Panc1 (cell line): ENCODE data around the gene RMND5B. TPM values are rescaled to one million over a fixed set of nuclear protein-coding genes. Genes with fewer than 3 reads are reported as not detected.

Experiments
- ATAC-seq: fragments of 200-7000 bp; cut with Tn5 transposase; 2 replicates; pipeline ENCODE4 v1.9.1; 2020; ENCODE audit warnings: mild to moderate bottlenecking, moderate library complexity
- BruUV-seq: library from RNA; stranded (reverse); fragments of 400-500 nt; replicated peaks from 2 replicates; lab custom pipeline; 2021; lab: Mats Ljungman, UMichigan
- CTCF ChIA-PET: fragments of 300-600 bp; sonication (Branson Sonifier 250); formaldehyde crosslinking; loops from one replicate; lab custom pipeline; 2022; ENCODE audit warnings: antibody characterized with exemption; lab: Charles Lee
- POLR2A ChIA-PET: fragments of 300-600 bp; sonication (Branson Sonifier 250); formaldehyde crosslinking; loops from one replicate; lab custom pipeline; 2022; ENCODE audit warnings: antibody characterized with exemption; lab: Charles Lee
- DNase-seq: peaks from one replicate; pipeline ENCODE4 v3.0.0-alpha.2; 2010; ENCODE audit warnings: low read depth, low spot score
- H3K27ac ChIP-seq: 2 replicates; pipeline ENCODE4 v1.5.1; 2011; ENCODE audit warnings: mild to moderate bottlenecking, low read length, inconsistent platforms
- H3K27me3 ChIP-seq: fragments of 200-500 bp; sonication (Bioruptor generic); 2 replicates; pipeline ENCODE4 v1.6.0; 2014; ENCODE audit warnings: low read length, inconsistent platforms; ENCODE audit not compliant: control insufficient read depth, insufficient read depth
- H3K36me3 ChIP-seq: fragments of 200-500 bp; sonication (Bioruptor generic); 2 replicates; pipeline ENCODE4 v1.5.1; 2014; ENCODE audit warnings: inconsistent platforms, mild to moderate bottlenecking, low read length, moderate library complexity; ENCODE audit not compliant: control insufficient read depth, insufficient read depth
- H3K4me1 ChIP-seq: 2 replicates; pipeline ENCODE4 v1.5.1; 2011; ENCODE audit warnings: inconsistent platforms, mild to moderate bottlenecking, low read length, moderate library complexity; ENCODE audit not compliant: control insufficient read depth, insufficient read depth
- H3K4me3 ChIP-seq, 2 experiments: 2 replicates each; pipeline ENCODE4 v1.5.1; 2011 to 2012; ENCODE audit warnings: low read depth in 2 of 2, low read length in 2 of 2, mild to moderate bottlenecking in 2 of 2, inconsistent platforms in 1 of 2, moderate library complexity in 1 of 2
- H3K9me3 ChIP-seq: fragments of 200-500 bp; sonication (Bioruptor generic); 2 replicates; pipeline ENCODE4 v1.5.1; 2014; ENCODE audit warnings: low read depth, mild to moderate bottlenecking, inconsistent platforms, low read length, moderate library complexity; ENCODE audit not compliant: control insufficient read depth, insufficient read depth
- CTCF ChIP-seq: fragments of 450-650 bp; IDR thresholded peaks from 2 replicates; pipeline ENCODE4 v1.5.1; 2017; ENCODE audit warnings: mild to moderate bottlenecking
- POLR2AphosphoS5 ChIP-seq: IDR thresholded peaks from 2 replicates; pipeline ENCODE4 v1.6.1; 2012; ENCODE audit warnings: mild to moderate bottlenecking, low read depth, low read length, moderate library complexity
- REST ChIP-seq, 2 experiments: IDR thresholded peaks; 2 replicates each; pipeline ENCODE4 v1.6.1; 2011 to 2012; ENCODE audit warnings: low read depth in 2 of 2, control low read depth in 1 of 2, low read length in 1 of 2, mild to moderate bottlenecking in 1 of 2, moderate library complexity in 1 of 2; ENCODE audit not compliant: insufficient read depth in 1 of 2
- SIN3A ChIP-seq: IDR thresholded peaks from 2 replicates; pipeline ENCODE4 v1.6.1; 2012; ENCODE audit warnings: low read depth, mild to moderate bottlenecking, low read length, moderate library complexity, borderline replicate concordance; ENCODE audit not compliant: insufficient read depth
- TCF7L2 ChIP-seq: IDR thresholded peaks from 2 replicates; pipeline ENCODE4 v1.6.1; 2011; ENCODE audit warnings: mild to moderate bottlenecking, low read depth, low read length, inconsistent platforms
- in situ Hi-C: cut with HindIII; loops from 2 replicates; pipeline ENCODE4 v1.10.0; 2016; ENCODE audit warnings: low sequenced_read_pairs, low pct_unique_long_range_greater_than_20kb
- intact Hi-C: fragments of 100-400 bp; cut with micrococcal nuclease; formaldehyde crosslinking; loops from one replicate; pipeline ENCODE4 v1.10.0; 2022; ENCODE audit not compliant: unreplicated experiment
- total RNA-seq: library from RNA; stranded (reverse); gene quantifications from one replicate; pipeline ENCODE4 v1.2.1, GENCODE V29; 2021; ENCODE audit not compliant: unreplicated experiment

The RMND5B gene
- total RNA-seq, 1 experiment from 2014 or later: 40.8 TPM

- ATAC-seq (no peak), DNase-seq (no peak)
- no peak overlapping the region for H3K4me3 ChIP-seq
- intact Hi-C loops: no loop called here
- in situ Hi-C loops: no loop called here
- H3K27ac ChIP-seq: no peak overlapping the region
- BruUV-seq: no TSS peak
- no peaks in the 10 kb centered on the region for H3K9me3 ChIP-seq
- ChIA-PET CTCF (interaction anchor here (0.5 kb wide), 1 partner anchor 22 kb away, joined by 3 read pairs; no protein-coding TSS in a partner anchor), POLR2A (no interaction called here)
- TF ChIP-seq REST (IDR thresholded peaks at IDR 0.05; ENCODE audit: insufficient read depth in 1 of 2, low read depth in 2 of 2, low read length in 1 of 2): no peak
- TF ChIP-seq SIN3A: no peak
- TF ChIP-seq POLR2AphosphoS5: no peak
- no peaks in the 10 kb centered on the region for H3K27me3 ChIP-seq
- no peaks in the 10 kb centered on the region for H3K4me1 ChIP-seq
- no peaks in the 10 kb centered on the region for H3K36me3 ChIP-seq
Observed at GRCh38 chr5:178093134-178093533, 37.7 kb upstream of the RMND5B start.

- in situ Hi-C loops (no loop called here), intact Hi-C loops (no loop called here)
- ChIA-PET POLR2A (no interaction called here), CTCF (no interaction called here)
- no peak for TF ChIP-seq TCF7L2
- TF ChIP-seq REST (IDR thresholded peaks at IDR 0.05; ENCODE audit: insufficient read depth in 1 of 2, low read depth in 2 of 2, low read length in 1 of 2): no peak
- TF ChIP-seq POLR2AphosphoS5: no peak
- TF ChIP-seq SIN3A: no peak
- TF ChIP-seq CTCF: no peak
- Histone ChIP-seq H3K4me3 (no peak overlapping the region), H3K9me3 (no peaks in the 10 kb centered on the region), H3K27ac (no peak overlapping the region), H3K27me3 (no peaks in the 10 kb centered on the region), H3K4me1 (no peaks in the 10 kb centered on the region), H3K36me3 (no peaks in the 10 kb centered on the region)
- DNase-seq: no peak
- no peak for ATAC-seq
- BruUV-seq: no TSS peak
Observed at GRCh38 chr5:178094345-178094744, 36.5 kb upstream of the RMND5B start.
